ENCODE results near the gene BTN2A1. TPM values are rescaled to one million over a fixed set of nuclear protein-coding genes. Genes with fewer than 3 reads are reported as not detected.
A peak's percentile ranks its signal among the peaks of the same experiment; 100 is the strongest.

The BTN2A1 gene
- total and polyA plus RNA-seq, 9 of the 15 experiments (the other 6 are each of a cell fraction or from before 2014, with no cell fraction given), result 6.7 to 22.1 (median 16.4) TPM

- TF ChIP-seq JUN (IDR thresholded peaks at IDR 0.05; ENCODE audit: borderline replicate concordance, low read depth, low read length) (no peak), JUN (CRISPR knock-in tag; IDR thresholded peaks at IDR 0.05; ENCODE audit: borderline replicate concordance) (no peak; the same call in 1 of the 2 replicates), CREB1 (IDR thresholded peaks at IDR 0.05) (peak; percentile 91), CREB1 (CRISPR knock-in tag; IDR thresholded peaks at IDR 0.05) (peak; percentile 85), ZNF12 (CRISPR knock-in tag; IDR thresholded peaks at IDR 0.05) (no peak), FOSL1 (tag; conservative IDR thresholded peaks at IDR 0.05) (no peak), ZNF282 (CRISPR knock-in tag; IDR thresholded peaks at IDR 0.05) (no peak), PCBP1 (IDR thresholded peaks at IDR 0.05; ENCODE audit: low read depth, low read length, poor library complexity, severe bottlenecking) (no peak), CTCF (IDR thresholded peaks at IDR 0.05 in 2 of 3, conservative IDR thresholded peaks at IDR 0.05 in 1 of 3; ENCODE audit: insufficient read depth in 2 of 3, low read depth in 1 of 3, low read length in 3 of 3) (0 out of 6 replicates have a peak, but pooled peaks of 2 of the 3 experiments have one; percentile 8 to 18), HMGN3 (IDR thresholded peaks at IDR 0.05; ENCODE audit: borderline replicate concordance, extremely low read depth, insufficient read length, low read depth, low read length) (no peak), ZNF512 (tag; IDR thresholded peaks at IDR 0.05) (peak; percentile 5), CXXC5 (CRISPR knock-in tag; IDR thresholded peaks at IDR 0.05) (peak; percentile 13; the same call in 1 of the 2 replicates), PHF8 (IDR thresholded peaks at IDR 0.05; ENCODE audit: borderline replicate concordance, low read length) (peak; percentile 63), CREM (IDR thresholded peaks at IDR 0.05; ENCODE audit: low read depth) (peak; percentile 95), TBP (optimal IDR thresholded peaks at IDR 0.05; ENCODE audit: low read depth, low read length) (peak; percentile 59), RFX7 (CRISPR knock-in tag; IDR thresholded peaks at IDR 0.05) (no peak), YY1 (IDR thresholded peaks at IDR 0.05; ENCODE audit: borderline replicate concordance in 1 of 3, control insufficient read depth in 1 of 3, extremely low read depth in 1 of 3, insufficient read depth in 3 of 3, insufficient read length in 1 of 3, insufficient replicate concordance in 2 of 3, low read depth in 1 of 3, low read length in 2 of 3) (peak; percentile 2 to 88 (median 10)), KDM5B (IDR thresholded peaks at IDR 0.05; ENCODE audit: insufficient replicate concordance, low read depth, low read length) (peak; percentile 51), HES1 (IDR thresholded peaks at IDR 0.05; ENCODE audit: low read depth) (peak; percentile 24; the same call in 1 of the 2 replicates), PHF20 (IDR thresholded peaks at IDR 0.05; ENCODE audit: partially characterized antibody) (peak; percentile 85), GATA2 (CRISPR knock-in tag; IDR thresholded peaks at IDR 0.05) (no peak), ZNF57 (CRISPR knock-in tag; IDR thresholded peaks at IDR 0.05) (no peak)
Measured at GRCh38 chr6:26457806-26458688, at the start of gene BTN2A1 (continued).
